Measurements from ENCODE around the gene SPATA16.

SPATA16 gene

GRCh38 chr3:173090492-173090891 is 50.5 kb downstream of the SPATA16 start:
- TF ChIP-seq TCF4 (CRISPR knock-in tag; IDR thresholded peaks at IDR 0.05; ENCODE audit: borderline replicate concordance), result no peak
- TF ChIP-seq, protein P1, sequence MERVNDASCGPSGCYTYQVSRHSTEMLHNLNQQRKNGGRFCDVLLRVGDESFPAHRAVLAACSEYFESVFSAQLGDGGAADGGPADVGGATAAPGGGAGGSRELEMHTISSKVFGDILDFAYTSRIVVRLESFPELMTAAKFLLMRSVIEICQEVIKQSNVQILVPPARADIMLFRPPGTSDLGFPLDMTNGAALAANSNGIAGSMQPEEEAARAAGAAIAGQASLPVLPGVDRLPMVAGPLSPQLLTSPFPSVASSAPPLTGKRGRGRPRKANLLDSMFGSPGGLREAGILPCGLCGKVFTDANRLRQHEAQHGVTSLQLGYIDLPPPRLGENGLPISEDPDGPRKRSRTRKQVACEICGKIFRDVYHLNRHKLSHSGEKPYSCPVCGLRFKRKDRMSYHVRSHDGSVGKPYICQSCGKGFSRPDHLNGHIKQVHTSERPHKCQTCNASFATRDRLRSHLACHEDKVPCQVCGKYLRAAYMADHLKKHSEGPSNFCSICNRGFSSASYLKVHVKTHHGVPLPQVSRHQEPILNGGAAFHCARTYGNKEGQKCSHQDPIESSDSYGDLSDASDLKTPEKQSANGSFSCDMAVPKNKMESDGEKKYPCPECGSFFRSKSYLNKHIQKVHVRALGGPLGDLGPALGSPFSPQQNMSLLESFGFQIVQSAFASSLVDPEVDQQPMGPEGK (CRISPR knock-in tag; IDR thresholded peaks at IDR 0.05; ENCODE audit: borderline replicate concordance), result no peak
- no peak for TF ChIP-seq ZNF70 (CRISPR knock-in tag; IDR thresholded peaks at IDR 0.05)
- ATAC-seq, result no peak

DNA sequence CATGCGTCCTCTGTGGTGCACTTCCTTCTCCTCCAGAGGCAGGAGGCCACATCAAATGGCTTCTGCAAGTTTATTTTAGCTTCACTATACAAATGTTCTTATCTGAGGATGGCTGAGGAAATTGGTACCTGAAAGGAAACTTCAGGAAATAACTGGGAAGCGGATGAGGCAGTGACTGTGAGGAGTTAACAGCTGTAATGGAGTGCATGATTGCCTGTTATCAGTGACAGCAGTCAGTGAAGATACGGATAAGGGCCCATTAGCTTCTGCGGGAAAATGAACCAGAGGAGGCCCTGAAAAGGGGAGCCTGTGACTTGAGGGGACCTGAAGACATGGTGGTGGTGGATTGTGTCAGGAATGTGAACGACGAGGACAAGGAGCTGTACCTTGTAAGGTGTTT is 51.8 kb downstream of the SPATA16 start:
- TF ChIP-seq POU6F1 (CRISPR knock-in tag; IDR thresholded peaks at IDR 0.05; ENCODE audit: borderline replicate concordance, low read depth), result no peak
- TF ChIP-seq ARNTL (CRISPR knock-in tag; IDR thresholded peaks at IDR 0.05; ENCODE audit: borderline replicate concordance, low read depth), result no peak
- no peak for TF ChIP-seq SNAI2 (CRISPR knock-in tag; IDR thresholded peaks at IDR 0.05)
- TF ChIP-seq ISL1 (CRISPR knock-in tag; IDR thresholded peaks at IDR 0.05), result no peak
- no peak for TF ChIP-seq ZFP3 (CRISPR knock-in tag; IDR thresholded peaks at IDR 0.05)
- TF ChIP-seq ESRRG (CRISPR knock-in tag; IDR thresholded peaks at IDR 0.05), result no peak
- TF ChIP-seq RARB (CRISPR knock-in tag; IDR thresholded peaks at IDR 0.05), result no peak
- no peak for TF ChIP-seq TCF4 (CRISPR knock-in tag; IDR thresholded peaks at IDR 0.05; ENCODE audit: borderline replicate concordance)
- TF ChIP-seq OSR1 (CRISPR knock-in tag; IDR thresholded peaks at IDR 0.05), result no peak
- no peak for TF ChIP-seq CSDC2 (CRISPR knock-in tag; IDR thresholded peaks at IDR 0.05)
- TF ChIP-seq ZFP30 (CRISPR knock-in tag; IDR thresholded peaks at IDR 0.05), result no peak
- no peak for TF ChIP-seq PPARA (CRISPR knock-in tag; IDR thresholded peaks at IDR 0.05; ENCODE audit: borderline replicate concordance)
- no peak for TF ChIP-seq TOX (CRISPR knock-in tag; IDR thresholded peaks at IDR 0.05; ENCODE audit: borderline replicate concordance)
- no peak for TF ChIP-seq GLIS3 (CRISPR knock-in tag; IDR thresholded peaks at IDR 0.05)
- ATAC-seq, result no peak

DNA sequence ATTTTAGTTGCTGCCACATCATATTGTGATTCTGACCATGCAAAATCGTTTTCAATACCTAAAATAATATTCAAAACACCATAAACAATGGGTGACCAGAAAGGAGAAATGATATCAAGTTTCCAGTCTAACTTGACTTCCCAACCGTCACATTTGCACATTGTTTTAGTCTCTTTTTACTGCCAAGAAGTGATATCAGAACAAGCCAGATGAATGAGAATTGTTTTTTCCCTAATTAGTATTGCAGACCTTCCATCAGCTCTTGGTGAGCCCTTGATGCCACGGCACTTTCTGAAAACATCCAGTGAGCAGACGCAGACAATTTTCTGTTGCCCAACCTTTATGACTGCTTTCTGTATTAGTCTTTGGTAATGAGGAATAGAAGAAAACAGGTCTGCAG is 62.5 kb downstream of the SPATA16 start:
- TF ChIP-seq POU6F1 (CRISPR knock-in tag; IDR thresholded peaks at IDR 0.05; ENCODE audit: borderline replicate concordance, low read depth) (no peak), CSDC2 (CRISPR knock-in tag; IDR thresholded peaks at IDR 0.05) (no peak), OSR1 (CRISPR knock-in tag; IDR thresholded peaks at IDR 0.05) (no peak), BACH2 (CRISPR knock-in tag; IDR thresholded peaks at IDR 0.05; ENCODE audit: borderline replicate concordance) (no peak)
- no peak for ATAC-seq

GRCh38 chr3:173066044-173067004 is 74.7 kb downstream of the SPATA16 start:
- no peak; the same call in 2 of the 3 replicates for ATAC-seq
- TF ChIP-seq POU6F1 (CRISPR knock-in tag; IDR thresholded peaks at IDR 0.05; ENCODE audit: borderline replicate concordance, low read depth), result no peak
- TF ChIP-seq ESRRG (CRISPR knock-in tag; IDR thresholded peaks at IDR 0.05), result no peak
- no peak for TF ChIP-seq SNAI2 (CRISPR knock-in tag; IDR thresholded peaks at IDR 0.05)
- no peak for TF ChIP-seq TOX (CRISPR knock-in tag; IDR thresholded peaks at IDR 0.05; ENCODE audit: borderline replicate concordance)
- no peak for TF ChIP-seq PPARA (CRISPR knock-in tag; IDR thresholded peaks at IDR 0.05; ENCODE audit: borderline replicate concordance)
- TF ChIP-seq ZFP3 (CRISPR knock-in tag; IDR thresholded peaks at IDR 0.05), result no peak
- TF ChIP-seq ZNF70 (CRISPR knock-in tag; IDR thresholded peaks at IDR 0.05), result no peak
- TF ChIP-seq GLIS3 (CRISPR knock-in tag; IDR thresholded peaks at IDR 0.05), result no peak
- no peak for TF ChIP-seq ZC3H10 (CRISPR knock-in tag; IDR thresholded peaks at IDR 0.05)
- no peak for TF ChIP-seq CREB5 (CRISPR knock-in tag; IDR thresholded peaks at IDR 0.05; ENCODE audit: low read depth)
- no peak for TF ChIP-seq ZNF565 (CRISPR knock-in tag; conservative IDR thresholded peaks at IDR 0.05; ENCODE audit: low read depth)
- TF ChIP-seq ZNF8 (CRISPR knock-in tag; IDR thresholded peaks at IDR 0.05), result no peak

Measured in SK-N-SH treated with all-trans-retinoic acid at 6 μM for 48 hours (cell line).